ENCODE data around the gene DELE1. TPM values are rescaled to one million over a fixed set of nuclear protein-coding genes. Genes with fewer than 3 reads are reported as not detected.
A peak's percentile ranks its signal among the peaks of the same experiment; 100 is the strongest.

DELE1 gene, protein sequence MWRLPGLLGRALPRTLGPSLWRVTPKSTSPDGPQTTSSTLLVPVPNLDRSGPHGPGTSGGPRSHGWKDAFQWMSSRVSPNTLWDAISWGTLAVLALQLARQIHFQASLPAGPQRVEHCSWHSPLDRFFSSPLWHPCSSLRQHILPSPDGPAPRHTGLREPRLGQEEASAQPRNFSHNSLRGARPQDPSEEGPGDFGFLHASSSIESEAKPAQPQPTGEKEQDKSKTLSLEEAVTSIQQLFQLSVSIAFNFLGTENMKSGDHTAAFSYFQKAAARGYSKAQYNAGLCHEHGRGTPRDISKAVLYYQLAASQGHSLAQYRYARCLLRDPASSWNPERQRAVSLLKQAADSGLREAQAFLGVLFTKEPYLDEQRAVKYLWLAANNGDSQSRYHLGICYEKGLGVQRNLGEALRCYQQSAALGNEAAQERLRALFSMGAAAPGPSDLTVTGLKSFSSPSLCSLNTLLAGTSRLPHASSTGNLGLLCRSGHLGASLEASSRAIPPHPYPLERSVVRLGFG
- 49.0 TPM for polyA plus RNA-seq (2012; ENCODE audit: insufficient read length, low read depth)

DNA sequence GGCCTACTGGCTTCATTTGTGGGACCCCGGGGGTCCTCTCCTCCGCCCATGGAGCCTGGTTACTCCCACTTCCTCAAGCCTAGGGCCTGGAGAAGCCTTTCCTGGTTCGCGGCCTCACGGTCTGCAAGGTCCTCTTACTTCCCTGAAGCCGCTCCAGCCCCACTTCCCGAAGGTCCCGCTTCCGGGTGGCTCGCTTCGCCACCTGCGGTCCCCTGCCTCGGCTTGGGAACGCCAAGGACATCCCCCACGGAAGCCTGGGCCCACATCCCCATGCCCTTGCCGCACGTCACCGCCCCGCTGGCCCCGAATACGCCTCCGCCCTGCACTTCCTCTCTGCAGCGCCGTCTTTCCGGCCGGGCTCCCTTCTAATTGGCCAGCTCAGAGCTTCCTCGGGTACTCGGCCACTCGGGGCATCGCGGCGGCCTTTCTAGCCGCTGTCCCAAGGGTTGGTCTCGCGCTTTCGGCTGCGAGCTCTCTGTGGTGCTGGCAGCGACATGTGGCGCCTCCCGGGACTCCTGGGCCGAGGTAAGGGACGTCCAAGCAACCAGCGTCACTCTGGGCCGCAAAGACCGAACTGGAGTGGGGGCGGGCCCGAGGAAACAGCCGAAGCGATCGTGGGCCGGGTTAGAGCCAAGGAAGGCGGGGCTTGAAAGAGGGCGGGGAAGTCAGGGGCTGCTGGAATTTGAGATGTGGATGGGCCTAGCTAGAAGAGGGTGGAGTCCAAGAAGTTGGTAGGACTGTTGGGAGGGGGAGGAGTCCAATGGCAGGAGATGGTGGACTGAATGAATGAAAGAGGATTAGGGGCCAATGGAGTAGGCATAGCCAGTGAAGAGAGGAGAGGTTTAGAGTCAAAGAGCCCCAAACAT, at the start of gene DELE1:
TSS of gene DELE1 (plus strand) at position 424 of the 866 bp plus-strand sequence. CDS start at position 495, 71 bp downstream.
- TF ChIP-seq SIN3A (IDR thresholded peaks at IDR 0.05; ENCODE audit: borderline replicate concordance, insufficient read depth, low read length) (0 out of 2 replicates have a peak, but pooled peaks have one; percentile 31), FOXP2 (optimal IDR thresholded peaks at IDR 0.05; ENCODE audit: borderline replicate concordance, extremely low read depth, extremely low read length, insufficient read depth) (peak; percentile 81), TAF1 (IDR thresholded peaks at IDR 0.05; ENCODE audit: borderline replicate concordance, insufficient read depth, low read length) (no peak; the same call in 1 of the 2 replicates), POLR2AphosphoS5 (IDR thresholded peaks at IDR 0.05; ENCODE audit: low read depth, low read length) (peak; percentile 97)
- TF ChIP-seq, protein P1, sequence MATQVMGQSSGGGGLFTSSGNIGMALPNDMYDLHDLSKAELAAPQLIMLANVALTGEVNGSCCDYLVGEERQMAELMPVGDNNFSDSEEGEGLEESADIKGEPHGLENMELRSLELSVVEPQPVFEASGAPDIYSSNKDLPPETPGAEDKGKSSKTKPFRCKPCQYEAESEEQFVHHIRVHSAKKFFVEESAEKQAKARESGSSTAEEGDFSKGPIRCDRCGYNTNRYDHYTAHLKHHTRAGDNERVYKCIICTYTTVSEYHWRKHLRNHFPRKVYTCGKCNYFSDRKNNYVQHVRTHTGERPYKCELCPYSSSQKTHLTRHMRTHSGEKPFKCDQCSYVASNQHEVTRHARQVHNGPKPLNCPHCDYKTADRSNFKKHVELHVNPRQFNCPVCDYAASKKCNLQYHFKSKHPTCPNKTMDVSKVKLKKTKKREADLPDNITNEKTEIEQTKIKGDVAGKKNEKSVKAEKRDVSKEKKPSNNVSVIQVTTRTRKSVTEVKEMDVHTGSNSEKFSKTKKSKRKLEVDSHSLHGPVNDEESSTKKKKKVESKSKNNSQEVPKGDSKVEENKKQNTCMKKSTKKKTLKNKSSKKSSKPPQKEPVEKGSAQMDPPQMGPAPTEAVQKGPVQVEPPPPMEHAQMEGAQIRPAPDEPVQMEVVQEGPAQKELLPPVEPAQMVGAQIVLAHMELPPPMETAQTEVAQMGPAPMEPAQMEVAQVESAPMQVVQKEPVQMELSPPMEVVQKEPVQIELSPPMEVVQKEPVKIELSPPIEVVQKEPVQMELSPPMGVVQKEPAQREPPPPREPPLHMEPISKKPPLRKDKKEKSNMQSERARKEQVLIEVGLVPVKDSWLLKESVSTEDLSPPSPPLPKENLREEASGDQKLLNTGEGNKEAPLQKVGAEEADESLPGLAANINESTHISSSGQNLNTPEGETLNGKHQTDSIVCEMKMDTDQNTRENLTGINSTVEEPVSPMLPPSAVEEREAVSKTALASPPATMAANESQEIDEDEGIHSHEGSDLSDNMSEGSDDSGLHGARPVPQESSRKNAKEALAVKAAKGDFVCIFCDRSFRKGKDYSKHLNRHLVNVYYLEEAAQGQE (IDR thresholded peaks at IDR 0.05; ENCODE audit: insufficient read depth in 1 of 2, low read depth in 2 of 2, low read length in 2 of 2): no peak

DNA sequence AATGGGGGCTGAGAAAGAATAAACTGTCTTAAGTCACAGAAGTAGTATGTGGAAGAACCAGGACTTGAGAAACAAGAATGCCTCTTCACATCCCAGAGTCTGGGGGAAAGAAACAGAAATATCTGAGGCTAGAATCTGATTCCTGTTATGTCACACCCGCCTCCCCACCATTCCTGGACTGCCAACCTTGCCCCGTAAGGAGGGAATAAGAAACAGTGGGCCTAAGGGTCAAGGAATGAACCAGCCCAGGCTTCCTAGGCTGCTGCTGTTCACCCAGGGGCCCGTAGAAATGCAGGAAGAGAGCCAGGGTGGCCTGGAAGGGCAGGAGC, 49.8 kb upstream of the DELE1 start:
- TF ChIP-seq, protein P1 (IDR thresholded peaks at IDR 0.05; ENCODE audit: insufficient read depth in 1 of 2, low read depth in 2 of 2, low read length in 2 of 2): no peak
- TF ChIP-seq POLR2AphosphoS5 (IDR thresholded peaks at IDR 0.05; ENCODE audit: low read depth, low read length) (no peak), FOXP2 (optimal IDR thresholded peaks at IDR 0.05; ENCODE audit: borderline replicate concordance, extremely low read depth, extremely low read length, insufficient read depth) (no peak), SIN3A (IDR thresholded peaks at IDR 0.05; ENCODE audit: borderline replicate concordance, insufficient read depth, low read length) (no peak), TAF1 (IDR thresholded peaks at IDR 0.05; ENCODE audit: borderline replicate concordance, insufficient read depth, low read length) (no peak)

DNA sequence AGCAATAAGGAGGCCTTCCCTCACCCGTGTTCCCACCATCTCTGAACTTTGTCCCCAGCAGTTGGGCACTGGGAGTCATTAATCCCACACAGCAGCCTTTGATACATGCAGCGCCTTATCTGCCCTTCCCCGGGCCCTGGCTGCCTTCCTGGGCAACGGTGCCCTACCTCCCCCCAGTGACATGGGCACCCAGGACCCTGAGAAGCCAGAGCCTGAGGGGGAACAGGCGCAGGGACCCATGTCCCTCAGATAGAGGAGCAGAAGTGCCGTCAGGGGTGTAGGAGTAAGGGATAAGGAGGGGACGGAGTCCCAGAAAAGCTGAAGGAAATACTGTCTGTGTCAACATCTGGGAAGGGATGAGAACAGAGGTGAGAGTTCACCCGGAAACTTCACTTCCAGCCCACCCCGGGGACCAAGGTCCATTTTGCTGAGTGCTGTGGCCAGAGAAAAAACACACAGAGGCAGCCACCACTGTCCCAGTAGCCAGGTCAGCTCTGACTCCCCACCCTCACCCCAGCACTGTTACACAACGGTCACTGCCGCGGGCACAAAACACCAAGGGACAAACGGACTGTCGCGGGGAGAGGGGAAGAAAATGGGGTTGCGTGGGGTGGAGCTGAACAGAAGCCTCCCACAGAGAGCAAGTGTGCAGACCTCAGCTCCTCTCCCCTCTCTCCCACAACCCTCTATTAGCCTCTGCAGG, 49.3 kb upstream of the DELE1 start:
- TF ChIP-seq, protein P1 (IDR thresholded peaks at IDR 0.05; ENCODE audit: insufficient read depth in 1 of 2, low read depth in 2 of 2, low read length in 2 of 2): no peak
- no peak for TF ChIP-seq FOXP2 (optimal IDR thresholded peaks at IDR 0.05; ENCODE audit: borderline replicate concordance, extremely low read depth, extremely low read length, insufficient read depth)
- TF ChIP-seq POLR2AphosphoS5 (IDR thresholded peaks at IDR 0.05; ENCODE audit: low read depth, low read length): no peak
- no peak for TF ChIP-seq SIN3A (IDR thresholded peaks at IDR 0.05; ENCODE audit: borderline replicate concordance, insufficient read depth, low read length)
- TF ChIP-seq TAF1 (IDR thresholded peaks at IDR 0.05; ENCODE audit: borderline replicate concordance, insufficient read depth, low read length): no peak

DNA sequence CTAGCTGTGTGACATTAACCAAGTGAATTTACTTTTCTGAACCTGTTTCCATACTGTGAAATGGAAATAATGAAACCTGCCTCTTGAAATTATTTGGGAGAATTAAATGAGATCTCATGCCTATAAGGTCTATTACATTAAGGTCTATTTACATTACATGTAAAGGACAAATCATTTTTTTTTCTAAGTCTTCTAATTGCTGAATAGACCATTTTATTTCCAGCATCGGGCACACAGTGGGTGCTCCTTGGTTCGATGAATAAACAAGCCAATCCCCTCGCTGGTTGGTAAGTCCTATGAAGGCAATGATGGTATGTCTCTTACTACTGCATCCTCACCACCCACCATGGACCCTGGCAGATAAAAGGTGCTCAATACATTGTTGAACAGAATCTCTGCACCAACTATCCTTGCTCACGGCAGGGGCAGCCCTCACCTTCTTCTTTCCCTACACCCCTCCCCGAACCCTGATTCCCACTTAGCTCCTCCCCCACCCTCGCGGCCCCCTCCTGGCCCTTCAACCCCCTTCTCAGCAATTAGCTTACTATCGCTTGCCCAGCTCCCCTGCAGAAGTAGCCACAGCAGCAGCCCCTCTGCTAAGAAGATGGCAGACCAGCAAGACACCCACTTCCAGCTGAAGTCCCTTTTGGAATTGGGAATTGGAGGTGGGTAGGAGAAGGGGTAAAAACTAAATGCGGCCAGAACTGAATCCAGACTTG, 48.5 kb upstream of the DELE1 start:
- TF ChIP-seq POLR2AphosphoS5 (IDR thresholded peaks at IDR 0.05; ENCODE audit: low read depth, low read length) (no peak), SIN3A (IDR thresholded peaks at IDR 0.05; ENCODE audit: borderline replicate concordance, insufficient read depth, low read length) (no peak), TAF1 (IDR thresholded peaks at IDR 0.05; ENCODE audit: borderline replicate concordance, insufficient read depth, low read length) (no peak), FOXP2 (optimal IDR thresholded peaks at IDR 0.05; ENCODE audit: borderline replicate concordance, extremely low read depth, extremely low read length, insufficient read depth) (no peak)
- TF ChIP-seq, protein P1 (IDR thresholded peaks at IDR 0.05; ENCODE audit: insufficient read depth in 1 of 2, low read depth in 2 of 2, low read length in 2 of 2): no peak

Measured in PFSK-1 (cell line).